HG03045 (cell line): ENCODE results near the gene DBNDD1.
"Not testable (repeated sequence)": the region's sequence is repeated elsewhere in the genome, so short reads cannot be mapped to it uniquely, and the experiment has no call there.

Source experiments
- ATAC-seq: cut with Tn5 transposase; IDR thresholded peaks from one replicate; pipeline ENCODE4 v1.9.1; 2021; ENCODE audit warnings: mild to moderate bottlenecking, moderate library complexity; ENCODE audit not compliant: unreplicated experiment

Gene DBNDD1

GRCh38 chr16:89994389-89994720 lies 24.9 kb downstream of the DBNDD1 start:
- ATAC-seq = no peak

- ATAC-seq = no peak
These were observed 25.3 kb downstream of the DBNDD1 start for GRCh38 chr16:89993971-89994370.

GRCh38 chr16:89993377-89993776 lies 25.9 kb downstream of the DBNDD1 start:
- no peak for ATAC-seq

GRCh38 chr16:89990799-89991198 lies 28.5 kb downstream of the DBNDD1 start:
- ATAC-seq = no peak

DNA sequence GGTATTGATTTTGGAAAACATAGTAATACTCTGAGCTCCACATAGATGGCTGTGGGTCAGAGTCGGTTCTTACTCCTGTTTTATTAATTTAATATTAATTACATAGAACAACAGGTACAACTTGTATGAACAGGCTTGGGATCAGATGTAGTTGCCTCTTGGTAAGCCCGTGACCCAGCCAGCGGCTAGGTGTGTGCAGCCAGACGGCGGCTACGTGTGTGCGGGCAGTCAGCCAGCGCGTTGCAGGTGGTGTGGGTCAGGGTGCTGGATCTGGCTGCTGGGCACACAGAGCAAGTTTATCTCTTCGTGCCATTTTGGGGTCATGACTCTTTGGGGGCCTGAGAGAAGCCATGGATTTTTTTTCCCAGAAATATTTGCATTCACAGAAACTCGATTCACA lies 30.3 kb downstream of the DBNDD1 start:
- ATAC-seq = no peak

DNA sequence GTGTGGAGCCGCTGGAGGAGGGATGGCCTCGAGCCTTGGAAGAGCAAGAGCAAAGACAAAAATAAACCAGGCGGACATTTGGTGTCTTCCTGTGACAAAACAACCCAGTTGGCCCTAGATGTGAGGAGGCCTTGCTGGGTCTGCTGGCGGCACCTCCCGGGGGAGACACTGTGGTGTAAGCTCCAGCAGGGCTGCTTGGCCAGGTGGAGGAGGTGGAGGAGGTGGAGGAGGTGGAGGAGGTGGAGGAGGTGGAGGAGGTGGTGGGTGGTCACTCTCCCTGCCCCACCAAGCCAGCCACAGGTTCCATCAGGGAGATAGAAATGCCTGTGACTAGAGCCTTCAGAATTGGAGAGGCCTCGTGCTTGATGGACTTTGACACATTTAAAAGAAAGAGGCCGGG lies 32.1 kb downstream of the DBNDD1 start:
- ATAC-seq = no peak

- no peak for ATAC-seq
These were observed 32.7 kb downstream of the DBNDD1 start for GRCh38 chr16:89986600-89986999.

DNA sequence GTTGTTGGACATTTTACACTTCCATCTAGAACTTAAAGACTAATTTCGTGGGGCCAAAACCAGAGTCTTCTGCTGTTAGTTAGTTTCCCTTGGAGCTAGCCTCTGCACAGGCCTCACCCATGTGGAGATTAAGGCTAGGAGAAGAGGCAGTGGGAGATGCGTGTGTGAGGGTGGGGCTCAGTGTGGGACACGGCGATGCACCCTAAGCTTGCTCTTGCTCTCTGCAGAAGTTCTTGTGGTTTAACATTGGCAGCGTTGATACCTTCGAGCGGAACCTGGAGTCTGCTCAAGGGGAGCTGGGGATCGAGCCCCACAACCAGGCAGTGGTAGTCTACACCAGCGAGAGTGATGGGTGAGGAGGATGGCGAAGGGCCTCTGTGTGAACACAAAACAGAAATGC lies 34.0 kb downstream of the DBNDD1 start:
- no peak for ATAC-seq

GRCh38 chr16:89984216-89984615 lies 35.0 kb downstream of the DBNDD1 start:
- no peak for ATAC-seq

DNA sequence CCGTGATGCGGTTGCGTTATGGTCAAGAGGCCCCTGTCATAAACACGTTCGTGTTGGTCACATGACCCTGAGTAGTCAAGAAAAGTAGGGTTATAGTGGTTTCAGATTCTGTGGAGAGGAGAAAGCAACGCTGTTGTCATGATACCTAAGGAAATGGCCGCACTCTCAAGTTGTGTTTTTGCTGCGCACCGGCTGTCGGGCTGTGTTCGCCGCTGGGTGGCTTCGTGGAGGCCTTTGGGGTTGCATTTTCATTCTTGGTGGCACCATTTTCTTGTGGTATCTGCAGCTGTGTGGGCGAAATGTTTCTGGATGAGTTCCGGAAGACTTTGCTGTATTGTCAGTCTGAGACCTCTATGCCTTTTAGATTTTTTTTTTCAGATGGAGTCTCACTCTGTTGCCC lies 35.7 kb downstream of the DBNDD1 start:
- ATAC-seq = no peak

DNA sequence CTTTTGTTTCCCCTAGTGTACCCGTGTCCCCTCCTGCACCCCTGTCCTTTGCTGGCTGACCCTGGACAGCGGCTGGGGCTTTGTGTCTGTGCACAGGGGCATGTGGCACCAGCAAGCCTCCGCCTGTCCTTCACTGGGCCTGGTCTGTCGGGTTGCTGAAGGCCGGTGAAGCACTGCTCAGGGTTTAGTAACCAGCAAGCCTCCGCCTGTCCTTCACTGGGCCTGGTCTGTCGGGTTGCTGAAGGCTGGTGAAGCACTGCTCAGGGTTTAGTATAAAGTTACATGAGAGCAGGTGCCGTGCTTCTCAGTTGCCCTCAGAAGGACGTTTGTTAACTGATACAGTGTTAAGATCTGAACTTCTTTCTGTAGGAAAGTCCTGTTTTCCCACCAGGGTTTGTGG lies 36.9 kb downstream of the DBNDD1 start:
- ATAC-seq = no peak

DNA sequence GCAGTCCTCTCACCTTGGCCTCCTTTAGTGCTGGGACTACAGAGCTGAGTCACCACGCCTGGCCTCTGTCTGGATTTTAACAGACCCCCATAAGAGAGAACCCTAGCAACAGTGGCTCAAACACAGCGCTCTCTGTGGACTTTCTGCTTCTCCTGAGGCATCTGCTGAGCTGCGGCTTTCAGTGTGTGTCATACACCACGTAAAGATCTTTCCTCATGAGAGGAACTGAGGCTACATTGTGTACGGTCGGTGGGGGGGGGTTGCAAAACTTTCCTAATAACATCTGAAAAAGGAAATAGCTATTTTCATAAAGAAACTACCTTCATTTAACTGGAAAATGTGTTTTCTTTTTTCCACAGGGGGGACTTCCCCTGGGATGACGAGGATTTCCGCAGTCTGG lies 37.8 kb downstream of the DBNDD1 start:
- no peak for ATAC-seq

DNA sequence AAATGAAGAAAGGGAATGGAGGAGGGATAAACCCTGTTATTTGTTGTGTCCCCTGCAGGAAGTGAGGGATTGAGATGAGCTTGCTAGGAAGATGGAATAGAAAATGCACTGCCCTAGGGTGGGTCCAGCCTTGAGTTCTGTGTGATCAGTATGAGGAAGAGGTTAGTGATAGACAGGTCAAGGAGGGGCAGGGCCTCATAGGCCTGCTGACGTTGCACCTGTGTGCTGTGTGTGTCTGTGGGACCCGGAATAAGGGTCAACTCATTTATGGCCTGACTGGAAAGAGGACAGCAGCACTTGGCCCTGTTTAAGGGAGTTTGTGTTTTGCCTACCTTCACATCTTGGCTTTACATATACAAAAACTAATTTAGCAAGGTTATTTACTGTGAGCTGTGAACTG lies 44.4 kb downstream of the DBNDD1 start:
- no peak for ATAC-seq

GRCh38 chr16:89973654-89974335 lies 45.5 kb downstream of the DBNDD1 start:
- no peak for ATAC-seq

- ATAC-seq = no peak
These were observed 46.0 kb downstream of the DBNDD1 start for GRCh38 chr16:89973235-89973634.

DNA sequence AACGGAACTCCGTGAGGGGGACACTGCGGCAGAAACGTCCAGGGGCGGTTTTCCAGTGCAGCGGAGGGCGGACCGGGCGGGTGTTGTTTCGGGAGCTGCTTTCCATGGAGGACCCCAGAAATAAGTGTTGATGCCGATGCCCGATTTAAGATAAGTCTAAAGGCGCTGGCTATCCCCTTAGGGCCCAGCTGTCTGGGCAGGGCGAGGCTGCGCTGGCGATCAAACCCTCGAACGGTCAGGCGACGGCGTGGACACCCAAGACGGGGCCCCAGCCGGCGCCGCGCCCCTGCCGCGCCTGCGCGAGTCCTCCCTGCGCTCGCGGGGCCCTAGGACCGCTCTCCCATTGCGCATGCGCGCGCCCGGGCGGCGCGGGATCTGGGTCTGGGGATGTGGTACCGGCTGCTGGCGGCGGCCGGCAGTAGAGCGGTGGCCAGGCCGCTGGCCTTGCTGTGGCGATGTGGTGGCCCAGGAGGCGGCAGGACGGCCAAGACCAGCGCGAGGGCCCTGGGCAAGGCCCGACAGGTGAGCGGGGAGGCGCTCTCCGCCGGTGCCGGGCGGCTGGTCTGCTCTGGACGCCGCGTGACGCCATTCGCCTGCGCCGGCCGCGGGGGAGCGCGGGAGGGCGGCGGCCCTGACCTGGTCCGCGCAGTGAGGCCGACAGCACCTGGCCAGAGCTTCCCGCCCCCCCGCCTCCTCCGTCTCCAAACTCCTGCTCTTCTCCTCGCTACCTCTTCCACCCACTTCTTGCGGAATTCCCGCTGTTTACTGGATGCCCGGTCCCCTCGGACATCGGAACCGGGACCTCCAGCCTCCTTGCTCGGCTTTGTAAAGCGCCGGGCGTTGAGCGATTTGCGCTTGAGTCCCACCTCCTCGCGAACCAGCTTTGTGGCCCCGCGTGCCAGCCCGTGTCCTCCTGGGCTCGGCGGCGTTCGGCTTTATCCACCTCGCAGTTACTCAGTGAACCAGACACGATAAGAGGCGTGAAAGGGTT lies 46.7 kb downstream of the DBNDD1 start:
- peak; percentile 83 for ATAC-seq

GRCh38 chr16:89971495-89972243 lies 47.6 kb downstream of the DBNDD1 start:
- ATAC-seq = no peak

DNA sequence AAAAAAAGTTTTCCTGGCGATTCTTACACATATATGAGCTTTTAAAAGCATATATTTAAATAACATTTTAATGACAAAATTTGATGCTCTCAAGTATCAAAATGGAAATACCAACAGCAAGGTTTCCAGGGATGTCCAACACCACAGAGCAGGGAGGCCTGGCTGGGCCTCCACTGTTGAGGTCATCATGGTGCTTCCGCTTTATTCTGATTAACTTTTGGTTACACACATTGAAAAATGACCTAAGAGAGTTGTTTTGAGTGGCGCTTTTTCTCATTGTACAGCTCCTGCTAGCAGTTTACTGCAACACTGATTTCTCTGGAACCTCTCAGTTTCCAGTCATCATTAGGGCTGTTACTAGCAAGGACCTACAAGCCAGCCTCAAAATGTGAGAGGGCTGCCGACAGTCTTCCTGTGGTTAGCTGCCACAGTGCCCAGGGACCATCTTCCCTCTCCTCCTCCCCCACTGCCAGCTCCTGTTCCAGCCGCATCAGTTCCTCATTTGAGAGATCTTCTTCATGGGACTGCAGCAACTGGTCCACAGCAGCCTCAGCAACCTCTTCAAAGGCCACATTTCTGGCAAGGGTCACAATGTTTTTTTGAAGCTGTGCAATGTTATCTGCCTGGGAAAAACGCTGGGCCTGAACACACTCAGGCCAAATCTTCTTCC lies 49.4 kb downstream of the DBNDD1 start:
- no peak for ATAC-seq

DNA sequence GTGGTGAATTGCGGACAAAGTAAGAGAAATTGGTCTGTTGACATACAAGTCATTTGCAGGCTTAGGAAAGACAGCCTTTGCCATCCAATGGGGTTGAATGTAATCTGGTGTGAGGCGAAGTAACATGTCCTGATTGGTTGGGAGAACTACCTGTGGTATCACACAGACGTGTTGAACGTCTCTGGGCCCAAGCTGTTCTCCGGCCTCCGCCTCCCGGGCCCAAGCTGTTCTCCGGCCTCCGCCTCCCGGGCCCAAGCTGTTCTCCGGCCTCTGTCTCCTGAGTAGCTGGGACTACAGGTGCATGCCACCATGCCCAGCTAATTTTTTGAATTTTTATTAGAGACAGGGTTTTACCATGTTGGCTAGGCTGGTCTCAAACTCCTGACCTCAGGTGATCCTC lies 51.2 kb downstream of the DBNDD1 start:
- ATAC-seq = not testable (repeated sequence)

DNA sequence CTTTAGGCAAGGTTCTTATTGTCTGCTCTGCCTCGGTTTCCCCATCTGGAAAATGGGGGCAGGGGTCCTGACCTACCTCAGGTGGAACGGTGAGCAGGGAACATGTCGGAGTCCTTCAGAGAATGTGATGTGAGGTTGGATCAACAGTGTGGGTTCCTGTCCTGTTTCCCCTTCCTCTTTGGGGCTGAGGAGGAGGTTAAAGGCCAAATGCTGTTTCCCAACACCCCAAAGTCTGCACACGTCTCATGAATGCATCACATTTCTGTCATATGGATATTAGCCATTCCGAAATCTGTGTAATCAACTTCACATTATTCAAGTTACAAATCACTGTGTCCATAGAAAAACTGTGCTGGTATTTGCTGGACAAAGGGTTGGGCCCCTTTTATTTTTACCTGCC lies 51.8 kb downstream of the DBNDD1 start:
- not testable (repeated sequence) for ATAC-seq

GRCh38 chr16:89966756-89967155 lies 52.5 kb downstream of the DBNDD1 start:
- ATAC-seq = no peak
